Measurements from ENCODE around the gene DOCK4. TPM values are rescaled to one million over a fixed set of nuclear protein-coding genes. Genes with fewer than 3 reads are reported as not detected.

DOCK4 gene
- total and polyA plus RNA-seq, 2 of the 8 experiments (the other 6 are each of a cell fraction or from before 2014, with no cell fraction given) = 5.1 to 23.6 TPM

GRCh38 chr7:111746950-111747349, 459.2 kb downstream of the DOCK4 start (continued):
- TF ChIP-seq SIRT6 (IDR thresholded peaks at IDR 0.05; ENCODE audit: low read length) (no peak), GABPA (IDR thresholded peaks at IDR 0.05; ENCODE audit: borderline replicate concordance, insufficient read depth, low read length) (no peak), CHD2 (IDR thresholded peaks at IDR 0.05; ENCODE audit: low read length) (no peak)

All from H1 (cell line).